Body of pancreas (tissue), 4 donors: ENCODE measurements around the gene PLXNB3. TPM values are rescaled to one million over a fixed set of nuclear protein-coding genes. Genes with fewer than 3 reads are reported as not detected.

Experiments
- ATAC-seq: fragments of 150-250 bp; one replicate; pipeline ENCODE4 v1.9.1; 2016
- DNase-seq, 4 donors: peaks; one replicate each; pipeline ENCODE4 v3.0.0-alpha.2; 2019
- H3K27ac ChIP-seq, 4 donors: fragments of 200-600 bp; sonication (generic); 1 replicate in 3 of 4; 2 replicates in 1 of 4; pipeline versions ENCODE4 v1.5.1 to v1.6.1; 2016 to 2019; ENCODE audit warnings: mild to moderate bottlenecking in 1 of 4, mixed read lengths in 1 of 4, moderate library complexity in 1 of 4
- H3K27me3 ChIP-seq, 2 donors: fragments of 200-600 bp; sonication (generic); one replicate each; pipeline ENCODE4 v1.6.0; 2016; ENCODE audit warnings: mild to moderate bottlenecking in 1 of 2
- H3K36me3 ChIP-seq, 2 donors: fragments of 200-600 bp; sonication (generic); replicated peaks in 1 of 2; 2 replicates each; pipeline ENCODE4 v1.5.1; 2016; ENCODE audit warnings: low read depth in 2 of 2; ENCODE audit not compliant: insufficient read depth in 1 of 2
- H3K4me1 ChIP-seq: fragments of 200-600 bp; sonication (generic); one replicate; pipeline ENCODE4 v1.6.0; 2016
- H3K4me3 ChIP-seq, 2 donors: fragments of 200-600 bp; sonication (generic); 1 replicate in 1 of 2; 2 replicates in 1 of 2; pipeline ENCODE4 v1.5.1; 2016 to 2019
- H3K9me3 ChIP-seq, 3 donors: fragments of 200-600 bp; sonication (generic); 1 replicate in 2 of 3; 2 replicates in 1 of 3; pipeline ENCODE4 v1.5.1; 2016
- POLR2A ChIP-seq, 3 donors: fragments of 450-650 bp; IDR thresholded peaks; one replicate each; pipeline ENCODE4 v1.6.1; 2016; ENCODE audit warnings: antibody characterized with exemption in 3 of 3, mild to moderate bottlenecking in 2 of 3
- WGBS, 2 donors: methylation state at CpG; one replicate each; pipeline ENCODE4 v1.1.5; 2017; 5-methylcytosine and 5-hydroxymethylcytosine counted together
- intact Hi-C: fragments of 100-400 bp; cut with DNase I; formaldehyde crosslinking; loops from one replicate; pipeline ENCODE4 v1.15.1; 2023
- total RNA-seq, 2 donors: library from RNA; depleted of rRNA; stranded (reverse); fragments of >200 nt; gene quantifications; one replicate each; pipeline ENCODE4 v1.1.0, GENCODE V29; 2016
- TF ChIP-seq, protein P1 (sequence below), 7 experiments: fragments of 450-650 bp in 4 of 7; fragments of 200-600 bp in 3 of 7; sonication (generic) in 3 of 7; IDR thresholded peaks; one replicate each; pipeline ENCODE4 v1.5.1; 2016 to 2019; ENCODE audit warnings: antibody characterized with exemption in 7 of 7

Gene PLXNB3
- total RNA-seq, 2 donors from 2014 or later, result 4.2 to 13.2 TPM

DNA sequence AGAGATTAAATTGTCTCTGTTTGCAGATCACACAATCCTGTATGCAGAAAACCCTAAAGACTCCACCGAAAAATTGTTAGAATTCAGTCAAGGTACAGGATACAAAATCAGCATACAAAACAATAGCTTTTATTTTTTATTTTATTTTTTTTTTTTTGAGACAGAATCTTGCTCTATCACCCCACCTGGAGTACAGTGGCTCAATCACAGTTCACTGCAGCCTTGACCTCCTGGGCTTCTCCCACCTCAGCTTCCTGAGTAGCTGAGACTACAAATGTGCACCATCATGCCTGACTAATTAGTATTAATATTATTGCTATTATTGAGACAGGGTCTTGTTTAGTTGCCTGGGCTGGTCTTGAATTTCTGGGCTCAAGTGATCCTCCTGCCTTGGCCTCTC lies 8.9 kb upstream of the PLXNB3 start:
- intact Hi-C loops, result no loop called here
- TF ChIP-seq, protein P1, sequence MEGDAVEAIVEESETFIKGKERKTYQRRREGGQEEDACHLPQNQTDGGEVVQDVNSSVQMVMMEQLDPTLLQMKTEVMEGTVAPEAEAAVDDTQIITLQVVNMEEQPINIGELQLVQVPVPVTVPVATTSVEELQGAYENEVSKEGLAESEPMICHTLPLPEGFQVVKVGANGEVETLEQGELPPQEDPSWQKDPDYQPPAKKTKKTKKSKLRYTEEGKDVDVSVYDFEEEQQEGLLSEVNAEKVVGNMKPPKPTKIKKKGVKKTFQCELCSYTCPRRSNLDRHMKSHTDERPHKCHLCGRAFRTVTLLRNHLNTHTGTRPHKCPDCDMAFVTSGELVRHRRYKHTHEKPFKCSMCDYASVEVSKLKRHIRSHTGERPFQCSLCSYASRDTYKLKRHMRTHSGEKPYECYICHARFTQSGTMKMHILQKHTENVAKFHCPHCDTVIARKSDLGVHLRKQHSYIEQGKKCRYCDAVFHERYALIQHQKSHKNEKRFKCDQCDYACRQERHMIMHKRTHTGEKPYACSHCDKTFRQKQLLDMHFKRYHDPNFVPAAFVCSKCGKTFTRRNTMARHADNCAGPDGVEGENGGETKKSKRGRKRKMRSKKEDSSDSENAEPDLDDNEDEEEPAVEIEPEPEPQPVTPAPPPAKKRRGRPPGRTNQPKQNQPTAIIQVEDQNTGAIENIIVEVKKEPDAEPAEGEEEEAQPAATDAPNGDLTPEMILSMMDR (IDR thresholded peaks at IDR 0.05), result no peak
- no peak for TF ChIP-seq POLR2A (IDR thresholded peaks at IDR 0.05)
- ATAC-seq (no peak), DNase-seq (no peak)
- no peaks in the 10 kb centered on the region for H3K4me1 ChIP-seq
- WGBS, 2 donors, result 67 to 86% methylated on average over 1 of the region's 1 CpG
- H3K36me3 ChIP-seq, result no peaks in the 10 kb centered on the region
- H3K9me3 ChIP-seq, result no peaks in the 10 kb centered on the region
- H3K27ac ChIP-seq, result no peak overlapping the region
- no peaks in the 10 kb centered on the region for H3K27me3 ChIP-seq
- H3K4me3 ChIP-seq, result no peak overlapping the region

DNA sequence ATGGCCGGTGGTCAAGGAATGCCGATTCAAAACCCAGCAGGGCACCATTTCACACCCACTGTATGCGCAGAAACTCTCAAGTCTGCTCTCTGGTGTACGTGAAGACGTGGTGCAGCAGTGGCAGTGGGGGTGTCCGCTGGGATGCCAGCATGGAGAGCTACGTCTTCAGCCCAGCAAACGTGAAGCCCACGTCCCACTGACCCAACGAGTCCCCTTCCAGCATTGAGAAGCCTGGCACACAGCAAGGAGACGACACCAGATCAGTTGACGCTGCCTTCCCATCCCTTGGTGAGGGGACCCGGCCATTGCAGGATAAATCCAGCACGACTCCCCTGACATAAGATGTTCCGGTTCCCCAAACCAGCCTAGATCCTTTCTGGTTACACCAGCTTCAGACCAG lies 2.2 kb upstream of the PLXNB3 start:
- DNase-seq, result no peak
- H3K27ac ChIP-seq, result no peak overlapping the region
- ATAC-seq, result no peak
- no peaks in the 10 kb centered on the region for H3K36me3 ChIP-seq
- WGBS, 2 donors, result 61 to 73% methylated on average over 2 to 9 of the region's 15 CpGs
- H3K9me3 ChIP-seq, result no peaks in the 10 kb centered on the region
- no peak overlapping the region for H3K4me3 ChIP-seq
- no peaks in the 10 kb centered on the region for H3K27me3 ChIP-seq
- intact Hi-C loops, result loop anchor here (5.0 kb wide), 1 partner anchor 190 kb away; no protein-coding TSS in a partner anchor
- H3K4me1 ChIP-seq, result peaks cover 13% of the 10 kb centered on the region
- TF ChIP-seq POLR2A (IDR thresholded peaks at IDR 0.05), result no peak
- TF ChIP-seq, protein P1 (IDR thresholded peaks at IDR 0.05), result no peak

DNA sequence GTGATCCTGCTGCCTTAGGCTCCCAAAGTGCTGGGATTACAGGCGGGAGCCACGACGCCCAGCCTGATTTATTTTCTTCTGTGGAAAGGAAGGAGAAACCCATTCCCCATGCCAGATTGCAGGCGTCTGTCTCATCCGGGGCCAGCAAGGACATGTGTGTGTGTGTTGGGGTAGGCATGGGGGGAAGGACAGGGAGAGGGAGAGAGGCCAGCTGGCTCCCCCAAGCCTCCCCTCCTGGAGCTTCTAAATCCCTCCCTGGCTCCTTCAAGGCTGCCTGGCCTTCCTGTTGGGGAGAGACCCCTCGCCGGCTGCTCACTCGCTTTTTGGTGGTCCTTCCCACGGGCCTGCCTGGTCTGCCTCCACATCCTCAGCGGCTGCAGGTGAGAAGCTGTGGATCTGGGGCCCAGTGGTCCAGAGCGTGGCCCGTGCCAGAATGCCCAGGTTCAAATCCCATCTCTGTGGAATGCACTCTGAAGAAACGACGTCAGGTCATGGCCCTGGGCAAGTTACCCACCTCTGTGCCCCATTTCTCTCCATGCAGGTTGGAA lies 1.3 kb upstream of the PLXNB3 start:
- intact Hi-C loops, result loop anchor here (5.0 kb wide), 1 partner anchor 190 kb away; no protein-coding TSS in a partner anchor
- H3K4me3 ChIP-seq, result no peak overlapping the region
- no peaks in the 10 kb centered on the region for H3K27me3 ChIP-seq
- no peaks in the 10 kb centered on the region for H3K36me3 ChIP-seq
- no peak for ATAC-seq
- TF ChIP-seq, protein P1 (IDR thresholded peaks at IDR 0.05), result no peak
- no peak for TF ChIP-seq POLR2A (IDR thresholded peaks at IDR 0.05)
- DNase-seq, result no peak
- H3K27ac ChIP-seq, result no peak overlapping the region
- WGBS, 2 donors, result 72 to 74% methylated on average over 7 to 13 of the region's 14 CpGs
- no peaks in the 10 kb centered on the region for H3K9me3 ChIP-seq
- peaks cover 13% of the 10 kb centered on the region for H3K4me1 ChIP-seq

DNA sequence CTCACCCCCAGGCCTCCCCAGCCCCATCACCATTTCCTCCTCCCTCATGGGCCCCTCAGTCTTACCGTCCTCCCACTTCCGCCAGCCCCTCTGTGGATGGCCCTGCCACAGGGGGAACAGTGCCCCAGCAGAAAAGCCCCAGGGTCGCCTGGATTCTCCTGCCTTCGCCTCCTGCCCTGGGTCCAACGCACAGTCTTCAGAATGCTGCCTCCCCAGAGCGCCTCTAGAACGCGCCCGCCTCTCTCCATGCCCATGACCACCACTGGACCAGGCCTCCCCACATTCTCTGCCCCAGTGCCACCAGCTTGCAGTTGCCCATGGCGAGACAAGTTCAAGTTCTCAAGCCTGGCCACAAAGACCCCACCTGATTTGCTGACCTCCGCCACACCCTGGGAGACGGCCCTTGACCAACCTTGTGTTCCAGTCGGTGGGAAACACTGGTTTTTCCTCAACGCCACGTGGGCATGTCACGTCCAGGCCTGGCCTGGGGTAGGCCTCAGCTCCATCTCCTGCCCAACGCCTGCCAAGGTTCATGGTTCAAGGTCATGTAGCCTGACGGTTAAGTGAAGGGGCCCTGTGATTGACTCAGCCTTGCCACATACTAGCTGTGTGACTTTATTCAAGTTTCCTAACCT lies 634 bp upstream of the PLXNB3 start:
- no peaks in the 10 kb centered on the region for H3K9me3 ChIP-seq
- intact Hi-C loops, result loop anchor here (5.0 kb wide), 1 partner anchor 189 kb away; no protein-coding TSS in a partner anchor
- H3K27ac ChIP-seq, result no peak overlapping the region
- TF ChIP-seq POLR2A (IDR thresholded peaks at IDR 0.05), result no peak
- TF ChIP-seq, protein P1 (IDR thresholded peaks at IDR 0.05), result no peak
- 69 to 82% methylated on average over 7 to 14 of the region's 18 CpGs for WGBS, 2 donors
- ATAC-seq (no peak), DNase-seq (peak in 2 of 4 donors; percentile 8 to 11)
- no peaks in the 10 kb centered on the region for H3K27me3 ChIP-seq
- H3K4me1 ChIP-seq, result peaks cover 13% of the 10 kb centered on the region
- no peak overlapping the region for H3K4me3 ChIP-seq
- H3K36me3 ChIP-seq, result no peaks in the 10 kb centered on the region
